Measurements from ENCODE around the gene PTPRN2. TPM values are rescaled to one million over a fixed set of nuclear protein-coding genes. Genes with fewer than 3 reads are reported as not detected.

PTPRN2 gene
- total RNA-seq, 1 donor from 2014 or later: 11.4 TPM

DNA sequence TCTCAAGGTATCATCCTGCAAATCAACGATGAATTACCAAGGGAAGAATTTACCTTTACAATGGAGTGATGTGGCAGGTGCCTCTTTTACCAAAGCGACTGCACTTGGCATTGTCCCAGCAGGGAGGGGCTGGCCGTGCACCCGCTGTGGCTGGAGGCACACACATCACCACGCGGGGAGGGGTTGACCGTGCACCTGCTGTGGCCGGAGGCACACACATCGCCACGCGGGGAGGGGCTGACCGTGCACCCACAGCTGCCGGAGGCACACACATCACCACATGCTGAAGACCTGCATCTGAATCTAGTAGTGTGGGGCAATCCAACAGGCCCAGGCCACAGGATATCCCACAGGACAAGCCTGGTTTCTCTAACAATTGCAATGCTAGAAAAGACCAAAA is 757.3 kb downstream of the PTPRN2 start:
- TF ChIP-seq, protein P1, sequence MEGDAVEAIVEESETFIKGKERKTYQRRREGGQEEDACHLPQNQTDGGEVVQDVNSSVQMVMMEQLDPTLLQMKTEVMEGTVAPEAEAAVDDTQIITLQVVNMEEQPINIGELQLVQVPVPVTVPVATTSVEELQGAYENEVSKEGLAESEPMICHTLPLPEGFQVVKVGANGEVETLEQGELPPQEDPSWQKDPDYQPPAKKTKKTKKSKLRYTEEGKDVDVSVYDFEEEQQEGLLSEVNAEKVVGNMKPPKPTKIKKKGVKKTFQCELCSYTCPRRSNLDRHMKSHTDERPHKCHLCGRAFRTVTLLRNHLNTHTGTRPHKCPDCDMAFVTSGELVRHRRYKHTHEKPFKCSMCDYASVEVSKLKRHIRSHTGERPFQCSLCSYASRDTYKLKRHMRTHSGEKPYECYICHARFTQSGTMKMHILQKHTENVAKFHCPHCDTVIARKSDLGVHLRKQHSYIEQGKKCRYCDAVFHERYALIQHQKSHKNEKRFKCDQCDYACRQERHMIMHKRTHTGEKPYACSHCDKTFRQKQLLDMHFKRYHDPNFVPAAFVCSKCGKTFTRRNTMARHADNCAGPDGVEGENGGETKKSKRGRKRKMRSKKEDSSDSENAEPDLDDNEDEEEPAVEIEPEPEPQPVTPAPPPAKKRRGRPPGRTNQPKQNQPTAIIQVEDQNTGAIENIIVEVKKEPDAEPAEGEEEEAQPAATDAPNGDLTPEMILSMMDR (IDR thresholded peaks at IDR 0.05; ENCODE audit: unreplicated experiment): no peak
- H3K4me3 Mint-ChIP-seq (ENCODE audit: low read depth): no peak overlapping the region
- H3K27me3 Mint-ChIP-seq: peaks cover 22% of the 10 kb centered on the region
- H3K36me3 Mint-ChIP-seq (ENCODE audit: insufficient read depth): no peaks in the 10 kb centered on the region
- no peak for DNase-seq (ENCODE audit: low spot score, unreplicated experiment)
- no peaks in the 10 kb centered on the region for H3K4me1 Mint-ChIP-seq (ENCODE audit: low read depth)
- no peaks in the 10 kb centered on the region for H3K9me3 Mint-ChIP-seq (ENCODE audit: low read depth)
- H3K27ac Mint-ChIP-seq: no peak overlapping the region

DNA sequence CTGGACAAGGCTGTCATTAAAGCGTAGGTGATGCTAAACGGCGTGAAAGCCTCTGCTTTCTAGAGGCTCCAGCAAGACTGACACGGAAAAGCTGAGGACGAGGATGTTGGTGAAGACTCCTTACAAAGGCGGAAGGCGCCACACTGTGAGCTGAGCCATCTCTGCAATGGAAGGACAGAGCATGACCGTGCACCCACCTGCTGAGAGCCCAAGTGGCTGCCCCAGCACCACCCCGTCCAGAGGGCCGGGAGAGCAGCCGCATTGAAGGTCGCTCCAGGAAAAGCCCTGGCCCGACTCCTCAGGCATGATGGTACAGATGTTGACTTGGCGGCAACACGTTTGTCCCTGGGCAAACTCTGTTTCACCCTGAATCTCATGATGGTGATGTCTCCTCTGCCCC is 758.1 kb downstream of the PTPRN2 start:
- Mint-ChIP-seq H3K27me3 (peaks cover 18% of the 10 kb centered on the region), H3K36me3 (ENCODE audit: insufficient read depth) (no peaks in the 10 kb centered on the region), H3K4me1 (ENCODE audit: low read depth) (no peaks in the 10 kb centered on the region), H3K4me3 (ENCODE audit: low read depth) (no peak overlapping the region), H3K27ac (no peak overlapping the region), H3K9me3 (ENCODE audit: low read depth) (no peaks in the 10 kb centered on the region)
- TF ChIP-seq, protein P1 (IDR thresholded peaks at IDR 0.05; ENCODE audit: unreplicated experiment): no peak
- no peak for DNase-seq (ENCODE audit: low spot score, unreplicated experiment)

DNA sequence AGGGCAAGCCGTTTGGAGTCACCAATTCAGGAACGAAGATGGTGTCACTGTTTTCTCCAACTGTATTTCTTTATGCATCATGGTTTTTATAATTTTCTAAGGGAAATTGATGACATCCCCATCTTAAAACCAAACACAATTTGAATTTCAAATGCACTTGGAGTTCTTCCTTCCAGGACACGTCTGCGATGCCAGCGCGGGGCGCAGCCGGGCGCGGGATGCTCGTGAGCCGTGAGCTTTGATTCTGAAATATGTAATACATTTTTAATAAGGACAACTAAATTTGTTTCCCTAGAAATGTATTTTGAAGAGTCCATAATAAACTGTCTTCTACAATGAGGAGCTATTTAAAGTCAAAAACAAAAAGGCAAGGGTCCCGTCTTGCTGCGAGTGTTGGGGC is 758.7 kb downstream of the PTPRN2 start:
- Mint-ChIP-seq H3K36me3 (ENCODE audit: insufficient read depth) (no peaks in the 10 kb centered on the region), H3K9me3 (ENCODE audit: low read depth) (no peaks in the 10 kb centered on the region), H3K27me3 (peaks cover 18% of the 10 kb centered on the region), H3K4me3 (ENCODE audit: low read depth) (no peak overlapping the region), H3K4me1 (ENCODE audit: low read depth) (no peaks in the 10 kb centered on the region), H3K27ac (no peak overlapping the region)
- DNase-seq (ENCODE audit: low spot score, unreplicated experiment): no peak
- TF ChIP-seq, protein P1 (IDR thresholded peaks at IDR 0.05; ENCODE audit: unreplicated experiment): no peak

DNA sequence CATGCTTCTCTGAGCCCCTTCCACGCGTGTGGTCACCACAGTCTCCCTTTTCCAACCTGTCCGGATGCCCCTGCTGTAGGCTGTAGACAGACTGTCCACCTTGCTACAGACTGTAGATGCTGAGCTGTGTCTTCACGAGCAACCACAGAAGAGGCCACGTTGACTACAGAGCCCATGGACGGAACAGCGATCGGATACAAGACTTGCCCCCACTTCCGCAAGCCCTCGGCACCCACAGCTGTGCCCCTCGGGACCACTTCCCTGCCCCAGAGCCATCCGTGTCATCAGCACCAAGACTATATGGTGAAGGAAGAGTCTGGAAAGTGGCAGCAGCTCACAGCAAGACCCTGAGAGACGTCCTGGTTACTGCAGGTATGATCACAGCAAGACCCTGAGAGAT is 759.4 kb downstream of the PTPRN2 start:
- Mint-ChIP-seq H3K27ac (no peak overlapping the region), H3K4me3 (ENCODE audit: low read depth) (no peak overlapping the region), H3K36me3 (ENCODE audit: insufficient read depth) (no peaks in the 10 kb centered on the region), H3K9me3 (ENCODE audit: low read depth) (no peaks in the 10 kb centered on the region), H3K4me1 (ENCODE audit: low read depth) (no peaks in the 10 kb centered on the region), H3K27me3 (peaks cover 18% of the 10 kb centered on the region)
- TF ChIP-seq, protein P1 (IDR thresholded peaks at IDR 0.05; ENCODE audit: unreplicated experiment): no peak
- DNase-seq (ENCODE audit: low spot score, unreplicated experiment): no peak

DNA sequence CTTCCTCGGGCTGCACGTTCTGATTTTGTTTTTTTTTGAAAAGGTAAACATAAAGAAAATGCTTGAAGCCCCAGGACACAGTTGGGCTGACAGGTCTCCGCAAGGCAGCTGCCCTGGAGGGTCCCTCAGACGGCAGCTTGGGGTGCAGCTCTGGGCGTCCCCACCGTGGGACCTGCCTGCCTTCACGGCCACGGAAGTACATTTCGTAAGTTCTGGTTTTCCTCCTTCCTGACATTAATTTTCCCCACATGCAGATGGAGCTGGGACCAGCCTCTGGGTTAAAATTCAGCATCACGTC is 759.8 kb downstream of the PTPRN2 start:
- no peaks in the 10 kb centered on the region for H3K9me3 Mint-ChIP-seq (ENCODE audit: low read depth)
- no peak for DNase-seq (ENCODE audit: low spot score, unreplicated experiment)
- H3K4me1 Mint-ChIP-seq (ENCODE audit: low read depth): no peaks in the 10 kb centered on the region
- H3K27ac Mint-ChIP-seq: no peak overlapping the region
- TF ChIP-seq, protein P1 (IDR thresholded peaks at IDR 0.05; ENCODE audit: unreplicated experiment): no peak
- peaks cover 18% of the 10 kb centered on the region for H3K27me3 Mint-ChIP-seq
- no peak overlapping the region for H3K4me3 Mint-ChIP-seq (ENCODE audit: low read depth)
- H3K36me3 Mint-ChIP-seq (ENCODE audit: insufficient read depth): no peaks in the 10 kb centered on the region
